Transverse colon (tissue), 4 donors: ENCODE measurements around the gene FAM241A. TPM values are rescaled to one million over a fixed set of nuclear protein-coding genes. Genes with fewer than 3 reads are reported as not detected.
"Not testable (repeated sequence)": the region's sequence is repeated elsewhere in the genome, so short reads cannot be mapped to it uniquely, and the experiment has no call there.

Experiments used
- DNase-seq: peaks from one replicate; pipeline ENCODE4 v3.0.0-alpha.2; 2019
- H3K27ac ChIP-seq, 4 donors: fragments of 200-600 bp; sonication (generic); 2 replicates each; pipeline ENCODE4 v1.5.1; 2016 to 2018; ENCODE audit warnings: inconsistent platforms in 4 of 4
- H3K27me3 ChIP-seq: fragments of 200-600 bp; sonication (generic); 2 replicates; pipeline ENCODE4 v1.5.1; 2017; ENCODE audit warnings: inconsistent platforms
- H3K36me3 ChIP-seq, 4 donors: fragments of 200-600 bp; sonication (generic); 2 replicates each; pipeline ENCODE4 v1.5.1; 2017 to 2019; ENCODE audit warnings: inconsistent platforms in 4 of 4
- H3K4me1 ChIP-seq, 4 donors: fragments of 200-600 bp; sonication (generic); 2 replicates each; pipeline ENCODE4 v1.5.1; 2017 to 2020; ENCODE audit warnings: inconsistent platforms in 4 of 4
- H3K4me3 ChIP-seq, 4 donors: fragments of 200-600 bp; sonication (generic); 1 replicate in 1 of 4; 2 replicates in 3 of 4; pipeline versions ENCODE4 v1.5.1 to v1.6.1; 2017 to 2019; ENCODE audit warnings: inconsistent platforms in 4 of 4
- H3K9me3 ChIP-seq, 2 donors: fragments of 200-600 bp; sonication (generic); 2 replicates each; pipeline ENCODE4 v1.5.1; 2017 to 2019; ENCODE audit warnings: inconsistent platforms in 2 of 2
- CTCF ChIP-seq, 5 experiments: fragments of 200-600 bp in 3 of 5; fragments of 450-650 bp in 2 of 5; sonication (generic) in 3 of 5; IDR thresholded peaks; 1 replicate in 2 of 5; 2 replicates in 3 of 5; pipeline ENCODE4 v1.5.1; 2016 to 2017; ENCODE audit warnings: antibody characterized with exemption in 5 of 5, inconsistent platforms in 3 of 5, mild to moderate bottlenecking in 2 of 5, moderate library complexity in 1 of 5
- EP300 ChIP-seq: sonication (generic); formaldehyde crosslinking; IDR thresholded peaks from one replicate; pipeline ENCODE4 v1.6.1; 2017; ENCODE audit warnings: antibody characterized with exemption, low read depth
- POLR2A ChIP-seq: fragments of 450-650 bp; IDR thresholded peaks from one replicate; pipeline ENCODE4 v1.6.1; 2016; ENCODE audit warnings: antibody characterized with exemption, mild to moderate bottlenecking, moderate library complexity
- POLR2AphosphoS5 ChIP-seq, 3 donors: sonication (generic); formaldehyde crosslinking; IDR thresholded peaks; one replicate each; pipeline ENCODE4 v1.6.1; 2016; ENCODE audit warnings: antibody characterized with exemption in 3 of 3
- WGBS, 2 donors: methylation state at CpG; one replicate each; pipeline ENCODE4 v1.1.5; 2018; ENCODE audit warnings: low coverage in 1 of 2; 5-methylcytosine and 5-hydroxymethylcytosine counted together
- in situ Hi-C, 4 donors: fragments of 200-750 bp; cut with MboI; loops; one replicate each; pipeline versions ENCODE4 v1.15.0 to v1.15.1; 2017; ENCODE audit warnings: low sequenced_read_pairs in 3 of 4, low pct_ligation_motif_present in 1 of 4, low pct_unique_long_range_greater_than_20kb in 1 of 4
- intact Hi-C: fragments of 100-400 bp; cut with DNase I; formaldehyde crosslinking; loops from one replicate; pipeline ENCODE4 v1.15.1; 2023; ENCODE audit warnings: low total_unique reads
- total RNA-seq, 4 donors: library from RNA; depleted of rRNA; stranded (reverse); fragments of >200 nt; gene quantifications; one replicate each; pipeline ENCODE4 v1.1.0, GENCODE V29; 2016

FAM241A gene
- total RNA-seq, 4 donors from 2014 or later = 0.37 to 4.4 (median 1.7) TPM

- no peak for DNase-seq
- in situ Hi-C loops (loop anchor here in 2 of 4 donors (25.0 kb wide), 2 partner anchors 101 to 126 kb away; partner anchors contain the start of gene AP1AR (in 1 of the 2)), intact Hi-C loops (no loop called here)
- Histone ChIP-seq H3K9me3 (no peaks in the 10 kb centered on the region), H3K4me1 (peaks cover 0 to 28% (median 12%) of the 10 kb centered on the region in 4 donors), H3K27ac (no peak overlapping the region), H3K4me3 (no peak overlapping the region), H3K27me3 (no peaks in the 10 kb centered on the region), H3K36me3 (no peaks in the 10 kb centered on the region)
- 57 to 81% methylated on average over 1 of the region's 1 CpG for WGBS, 2 donors
- TF ChIP-seq EP300 (no peak), POLR2A (no peak), POLR2AphosphoS5 (IDR thresholded peaks at IDR 0.05) (no peak), CTCF (IDR thresholded peaks at IDR 0.05) (no peak)
Observed at GRCh38 chr4:112111306-112111705, 33.9 kb upstream of the FAM241A start.

- intact Hi-C loops, H3K36me3 ChIP-seq, H3K4me3 ChIP-seq, H3K9me3 ChIP-seq, H3K27me3 ChIP-seq, DNase-seq: not testable (repeated sequence)
- H3K27ac ChIP-seq = peak overlapping the region in 1 of 4 donors; percentile 47
- in situ Hi-C loops = loop anchor here in 2 of 4 donors (25.0 kb wide), 2 partner anchors 100 to 125 kb away; partner anchors contain the start of gene AP1AR (in 1 of the 2)
- H3K4me1 ChIP-seq = peaks cover 0 to 28% (median 12%) of the 10 kb centered on the region in 4 donors
- 81% methylated on average over 7 of the region's 7 CpGs; no CpG with 5 or more reads in 1 of the 2 donors for WGBS, 2 donors
Observed at GRCh38 chr4:112112095-112112494, 33.2 kb upstream of the FAM241A start.

GRCh38 chr4:112112590-112113170 is 32.6 kb upstream of the FAM241A start:
- H3K27ac ChIP-seq = peak overlapping the region; percentile 47 to 55 (median 51)
- WGBS, 2 donors = 50 to 55% methylated on average over 2 of the region's 2 CpGs
- intact Hi-C loops = no loop called here
- DNase-seq = no peak
- H3K4me1 ChIP-seq = peaks cover 0 to 28% (median 12%) of the 10 kb centered on the region in 4 donors
- in situ Hi-C loops = loop anchor here in 2 of 4 donors (25.0 kb wide), 2 partner anchors 100 to 125 kb away; partner anchors contain the start of gene AP1AR (in 1 of the 2)
- no peaks in the 10 kb centered on the region for H3K27me3 ChIP-seq
- no peaks in the 10 kb centered on the region for H3K36me3 ChIP-seq
- H3K9me3 ChIP-seq = no peaks in the 10 kb centered on the region
- no peak overlapping the region for H3K4me3 ChIP-seq
- TF ChIP-seq POLR2AphosphoS5 (IDR thresholded peaks at IDR 0.05) = no peak

GRCh38 chr4:112113864-112114263 is 31.4 kb upstream of the FAM241A start:
- H3K27ac ChIP-seq = peak overlapping the region in 1 of 4 donors; percentile 47
- in situ Hi-C loops = loop anchor here in 2 of 4 donors (25.0 kb wide), 2 partner anchors 98 to 123 kb away; partner anchors contain the start of gene AP1AR (in 1 of the 2)
- H3K4me1 ChIP-seq = peaks cover 0 to 31% (median 12%) of the 10 kb centered on the region in 4 donors
- H3K36me3 ChIP-seq = no peaks in the 10 kb centered on the region
- no peak for DNase-seq
- no peaks in the 10 kb centered on the region for H3K9me3 ChIP-seq
- no peaks in the 10 kb centered on the region for H3K27me3 ChIP-seq
- intact Hi-C loops = no loop called here
- TF ChIP-seq EP300 (no peak), POLR2AphosphoS5 (IDR thresholded peaks at IDR 0.05) (no peak), POLR2A (no peak), CTCF (IDR thresholded peaks at IDR 0.05) (no peak)
- no peak overlapping the region for H3K4me3 ChIP-seq

- in situ Hi-C loops = loop anchor here in 2 of 4 donors (25.0 kb wide), 2 partner anchors 98 to 123 kb away; partner anchors contain the start of gene AP1AR (in 1 of the 2)
- TF ChIP-seq EP300 (no peak), POLR2A (no peak), CTCF (IDR thresholded peaks at IDR 0.05) (no peak), POLR2AphosphoS5 (IDR thresholded peaks at IDR 0.05) (no peak)
- H3K9me3 ChIP-seq = no peaks in the 10 kb centered on the region
- intact Hi-C loops = no loop called here
- H3K4me3 ChIP-seq = no peak overlapping the region
- H3K4me1 ChIP-seq = peaks cover 0 to 27% (median 10%) of the 10 kb centered on the region in 4 donors
- no peak overlapping the region for H3K27ac ChIP-seq
- H3K27me3 ChIP-seq = no peaks in the 10 kb centered on the region
- no peak for DNase-seq
- no peaks in the 10 kb centered on the region for H3K36me3 ChIP-seq
Observed at GRCh38 chr4:112114452-112114851, 30.8 kb upstream of the FAM241A start.
